Activated CD8-positive, alpha-beta memory T cell treated with anti-CD3 and anti-CD28 coated beads, Interleukin-2, amount 50 U/mL, for 24 hours (primary cell): ENCODE data around the gene GRM8.

ENCODE experiments used
- DNase-seq: peaks from one replicate; pipeline ENCODE4 v3.0.0-alpha.2; 2020; ENCODE audit errors: extremely low read depth

Gene GRM8

GRCh38 chr7:127146746-127147536, 105.8 kb downstream of the GRM8 start:
- DNase-seq: no peak

GRCh38 chr7:127137146-127137545, 115.6 kb downstream of the GRM8 start:
- no peak for DNase-seq

- no peak for DNase-seq
Observed at GRCh38 chr7:127135871-127136485, 116.8 kb downstream of the GRM8 start.

- no peak for DNase-seq
Observed at GRCh38 chr7:127123220-127123619, 129.5 kb downstream of the GRM8 start.

GRCh38 chr7:127119517-127119916, 133.2 kb downstream of the GRM8 start:
- no peak for DNase-seq

GRCh38 chr7:127114742-127115265, 137.9 kb downstream of the GRM8 start:
- DNase-seq: no peak

GRCh38 chr7:127107601-127108007, 145.1 kb downstream of the GRM8 start:
- no peak for DNase-seq

GRCh38 chr7:127093340-127093739, 159.4 kb downstream of the GRM8 start:
- no peak for DNase-seq

- no peak for DNase-seq
Observed at GRCh38 chr7:127091620-127092019, 161.1 kb downstream of the GRM8 start.

GRCh38 chr7:127089146-127089545, 163.6 kb downstream of the GRM8 start:
- DNase-seq: no peak

- DNase-seq: no peak
Observed at GRCh38 chr7:127081539-127081938, 171.2 kb downstream of the GRM8 start.

GRCh38 chr7:127080576-127080975, 172.2 kb downstream of the GRM8 start:
- DNase-seq: no peak

GRCh38 chr7:127066974-127067373, 185.8 kb downstream of the GRM8 start:
- no peak for DNase-seq

GRCh38 chr7:127059475-127059874, 193.3 kb downstream of the GRM8 start:
- DNase-seq: no peak

GRCh38 chr7:127057918-127058317, 194.8 kb downstream of the GRM8 start:
- no peak for DNase-seq

GRCh38 chr7:127056202-127056601, 196.5 kb downstream of the GRM8 start:
- DNase-seq: no peak

GRCh38 chr7:127047521-127047920, 205.2 kb downstream of the GRM8 start:
- DNase-seq: no peak

- DNase-seq: no peak
Observed at GRCh38 chr7:127041689-127042452, 210.9 kb downstream of the GRM8 start.

- no peak for DNase-seq
Observed at GRCh38 chr7:127040042-127040441, 212.7 kb downstream of the GRM8 start.

- DNase-seq: no peak
Observed at GRCh38 chr7:127039541-127039940, 213.2 kb downstream of the GRM8 start.

- no peak for DNase-seq
Observed at GRCh38 chr7:127035203-127035849, 217.4 kb downstream of the GRM8 start.
